ENCODE data around the gene HSPB1.
"Not testable (repeated sequence)": the region's sequence is repeated elsewhere in the genome, so short reads cannot be mapped to it uniquely, and the experiment has no call there.

Gene HSPB1

GRCh38 chr7:76302347-76303201 lies at the start of gene HSPB1:
TSS of gene HSPB1 (plus strand) at chr7:76302673. CDS start at chr7:76302713, 40 bp downstream.
- peak; percentile 74 to 82 for DNase-seq

- DNase-seq, result no peak
Measured at GRCh38 chr7:76254781-76255180, 47.7 kb upstream of the HSPB1 start.

GRCh38 chr7:76257973-76258372 lies 44.5 kb upstream of the HSPB1 start:
- DNase-seq, result peak in 1 of 2 experiments; percentile 8

- no peak for DNase-seq
Measured at GRCh38 chr7:76259124-76260093, 43.1 kb upstream of the HSPB1 start.

GRCh38 chr7:76260171-76260703 lies 42.2 kb upstream of the HSPB1 start:
- no peak for DNase-seq

GRCh38 chr7:76261329-76261728 lies 41.1 kb upstream of the HSPB1 start:
- DNase-seq, result no peak

- no peak for DNase-seq
Measured at GRCh38 chr7:76261931-76262330, 40.5 kb upstream of the HSPB1 start.

GRCh38 chr7:76262683-76263402 lies 39.6 kb upstream of the HSPB1 start:
- peak; percentile 59 to 72 for DNase-seq

- DNase-seq, result no peak
Measured at GRCh38 chr7:76265299-76265698, 37.2 kb upstream of the HSPB1 start.

- DNase-seq, result no peak
Measured at GRCh38 chr7:76267107-76267893, 35.2 kb upstream of the HSPB1 start.

GRCh38 chr7:76267894-76268183 lies 34.6 kb upstream of the HSPB1 start:
- no peak for DNase-seq

GRCh38 chr7:76268376-76268775 lies 34.1 kb upstream of the HSPB1 start:
- DNase-seq, result no peak

- DNase-seq, result no peak
Measured at GRCh38 chr7:76269895-76270294, 32.6 kb upstream of the HSPB1 start.

- not testable (repeated sequence) for DNase-seq
Measured at GRCh38 chr7:76271384-76271783, 31.1 kb upstream of the HSPB1 start.

- DNase-seq, result no peak
Measured at GRCh38 chr7:76272142-76272541, 30.3 kb upstream of the HSPB1 start.

GRCh38 chr7:76272851-76273497 lies 29.5 kb upstream of the HSPB1 start:
- no peak for DNase-seq

GRCh38 chr7:76273503-76273902 lies 29.0 kb upstream of the HSPB1 start:
- no peak for DNase-seq

GRCh38 chr7:76278540-76278939 lies 23.9 kb upstream of the HSPB1 start:
- DNase-seq, result peak in 1 of 2 experiments; percentile 40

GRCh38 chr7:76280408-76280807 lies 22.1 kb upstream of the HSPB1 start:
- DNase-seq, result no peak

GRCh38 chr7:76281006-76281705 lies 21.3 kb upstream of the HSPB1 start:
- DNase-seq, result no peak

Measured in NCI-H524 (cell line).